Suprapubic skin (tissue), 4 donors: ENCODE data around the gene ZNF613. TPM values are rescaled to one million over a fixed set of nuclear protein-coding genes. Genes with fewer than 3 reads are reported as not detected.
"Not testable (repeated sequence)": the region's sequence is repeated elsewhere in the genome, so short reads cannot be mapped to it uniquely, and the experiment has no call there.

Experiments used
- DNase-seq, 2 donors: peaks; one replicate each; pipeline ENCODE4 v3.0.0-alpha.2; 2019; ENCODE audit warnings: low spot score in 2 of 2
- H3K27ac ChIP-seq: fragments of 200-600 bp; sonication (generic); one replicate; pipeline ENCODE4 v1.5.1; 2019
- H3K27me3 ChIP-seq: fragments of 200-600 bp; sonication (generic); one replicate; pipeline ENCODE4 v1.5.1; 2019
- H3K36me3 ChIP-seq: fragments of 200-600 bp; sonication (generic); one replicate; pipeline ENCODE4 v1.5.1; 2019
- H3K4me1 ChIP-seq: fragments of 200-600 bp; sonication (generic); one replicate; pipeline ENCODE4 v1.5.1; 2019
- H3K4me3 ChIP-seq: fragments of 200-600 bp; sonication (generic); one replicate; pipeline ENCODE4 v1.5.1; 2019; ENCODE audit warnings: mild to moderate bottlenecking
- H3K9me3 ChIP-seq: fragments of 200-600 bp; sonication (generic); one replicate; pipeline ENCODE4 v1.5.1; 2019
- CTCF ChIP-seq, 2 donors: fragments of 200-600 bp in 1 of 2; fragments of 450-650 bp in 1 of 2; sonication (generic) in 1 of 2; IDR thresholded peaks; one replicate each; pipeline ENCODE4 v1.5.1; 2016 to 2019; ENCODE audit warnings: antibody characterized with exemption in 2 of 2, mild to moderate bottlenecking in 1 of 2, moderate library complexity in 1 of 2
- EP300 ChIP-seq: sonication (generic); formaldehyde crosslinking; IDR thresholded peaks from one replicate; pipeline ENCODE4 v1.6.1; 2017; ENCODE audit warnings: antibody characterized with exemption
- POLR2A ChIP-seq, 2 donors: fragments of 450-650 bp; IDR thresholded peaks; one replicate each; pipeline ENCODE4 v1.6.1; 2017; ENCODE audit warnings: antibody characterized with exemption in 2 of 2, mild to moderate bottlenecking in 2 of 2, moderate library complexity in 2 of 2
- POLR2AphosphoS5 ChIP-seq, 3 donors: sonication (generic); formaldehyde crosslinking; IDR thresholded peaks; one replicate each; pipeline ENCODE4 v1.6.1; 2017; ENCODE audit warnings: antibody characterized with exemption in 3 of 3
- WGBS: methylation state at CpG from one replicate; pipeline ENCODE4 v1.1.5; 2018; 5-methylcytosine and 5-hydroxymethylcytosine counted together
- total RNA-seq, 4 donors: library from RNA; depleted of rRNA; stranded (reverse); fragments of >200 nt; gene quantifications; one replicate each; pipeline ENCODE4 v1.1.0, GENCODE V29; 2016

The ZNF613 gene
- total RNA-seq, 4 donors from 2014 or later: 2.2 to 4.4 (median 3.0) TPM

DNA sequence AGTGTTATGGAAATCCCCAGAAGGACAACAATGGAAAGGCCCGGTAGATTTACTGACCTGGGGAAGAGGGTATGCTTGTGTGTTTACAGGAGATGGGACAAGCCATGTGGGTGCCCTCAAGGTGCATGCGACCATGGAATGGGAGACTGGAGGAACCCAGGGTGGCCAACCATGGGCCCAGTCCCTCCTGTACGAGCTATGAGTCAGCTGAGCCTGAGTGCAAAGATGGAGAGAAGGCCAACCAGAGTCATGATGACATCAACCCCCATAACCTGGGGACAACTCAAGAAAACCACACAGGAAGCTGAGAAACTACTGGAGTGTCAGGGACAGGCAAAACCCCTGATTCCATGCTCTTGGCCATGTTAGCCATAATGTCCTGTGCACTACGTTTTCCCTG lies 51.6 kb downstream of the ZNF613 start:
- DNase-seq: no peak
- H3K27me3 ChIP-seq: no peaks in the 10 kb centered on the region
- TF ChIP-seq POLR2AphosphoS5 (IDR thresholded peaks at IDR 0.05): no peak
- no peak for TF ChIP-seq EP300
- no peak for TF ChIP-seq POLR2A (IDR thresholded peaks at IDR 0.05)
- TF ChIP-seq CTCF (IDR thresholded peaks at IDR 0.05): no peak
- H3K36me3 ChIP-seq: peaks cover 53% of the 10 kb centered on the region
- no peak overlapping the region for H3K27ac ChIP-seq
- peaks cover 65% of the 10 kb centered on the region for H3K9me3 ChIP-seq
- no peaks in the 10 kb centered on the region for H3K4me1 ChIP-seq
- H3K4me3 ChIP-seq: no peak overlapping the region
- 88% methylated on average over 4 of the region's 4 CpGs for WGBS

- no peak overlapping the region for H3K4me3 ChIP-seq
Observed at GRCh38 chr19:51980116-51980736, 53.0 kb downstream of the ZNF613 start.

GRCh38 chr19:51980926-51981325 lies 53.7 kb downstream of the ZNF613 start:
- WGBS: 70% methylated on average over 6 of the region's 6 CpGs

More at GRCh38 chr19:51980116-51980736, 53.0 kb downstream of the ZNF613 start:
- Histone ChIP-seq H3K27ac (no peak overlapping the region), H3K27me3 (no peaks in the 10 kb centered on the region), H3K9me3 (peaks cover 62% of the 10 kb centered on the region), H3K36me3 (peaks cover 42% of the 10 kb centered on the region), H3K4me1 (peaks cover 4% of the 10 kb centered on the region)
- TF ChIP-seq POLR2AphosphoS5 (IDR thresholded peaks at IDR 0.05) (no peak), EP300 (no peak), POLR2A (IDR thresholded peaks at IDR 0.05) (no peak), CTCF (IDR thresholded peaks at IDR 0.05) (no peak)
- DNase-seq: no peak
- 93% methylated on average over 6 of the region's 6 CpGs for whole genome bisulfite sequencing

DNA sequence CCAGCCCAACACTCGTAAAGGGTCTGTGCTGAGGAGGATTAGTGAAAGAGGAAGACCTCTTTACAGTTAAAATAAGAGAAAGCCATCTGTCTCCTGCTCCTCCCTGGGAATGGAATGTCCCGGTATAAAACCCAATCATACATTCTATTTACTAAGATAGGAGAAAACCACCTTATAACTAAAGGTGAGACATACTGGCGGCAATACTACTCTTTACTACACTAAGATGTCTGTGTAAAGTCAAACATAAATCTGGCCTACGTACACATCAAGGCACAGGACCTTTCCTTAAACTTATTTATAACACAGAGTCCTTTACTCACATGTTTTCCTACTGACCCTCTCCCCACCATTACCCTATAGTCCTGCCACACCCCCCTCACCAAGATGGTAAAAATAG lies 56.1 kb downstream of the ZNF613 start:
- Histone ChIP-seq H3K4me1 (peaks cover 19% of the 10 kb centered on the region), H3K27me3 (no peaks in the 10 kb centered on the region), H3K4me3 (no peak overlapping the region), H3K27ac (no peak overlapping the region), H3K36me3 (peaks cover 28% of the 10 kb centered on the region), H3K9me3 (peaks cover 41% of the 10 kb centered on the region)
- TF ChIP-seq EP300 (no peak), CTCF (IDR thresholded peaks at IDR 0.05) (no peak), POLR2A (IDR thresholded peaks at IDR 0.05) (no peak), POLR2AphosphoS5 (IDR thresholded peaks at IDR 0.05) (no peak)
- 90% methylated on average over 4 of the region's 4 CpGs for WGBS
- DNase-seq: no peak

More at GRCh38 chr19:51980926-51981325, 53.7 kb downstream of the ZNF613 start:
- H3K4me3 ChIP-seq, H3K27me3 ChIP-seq, H3K27ac ChIP-seq, DNase-seq: not testable (repeated sequence)
- H3K4me1 ChIP-seq: peaks cover 11% of the 10 kb centered on the region
- H3K36me3 ChIP-seq: peaks cover 37% of the 10 kb centered on the region
- H3K9me3 ChIP-seq: peaks cover 58% of the 10 kb centered on the region

GRCh38 chr19:51986309-51987291 lies 59.3 kb downstream of the ZNF613 start, which contains the start of gene ZNF350:
ZNF350 (minus strand) TSS chr19:51986840; CDS start chr19:51974360, 12,480 bp downstream.
- peak within 1 kb of the TSS; percentile 93 for H3K4me3 ChIP-seq
- no peaks in the 10 kb centered on the region for H3K27me3 ChIP-seq
- H3K4me1 ChIP-seq: peaks cover 19% of the 10 kb centered on the region
- H3K36me3 ChIP-seq: peaks cover 4% of the 10 kb centered on the region
- WGBS: 2% methylated on average over 33 of the region's 33 CpGs
- H3K27ac ChIP-seq: peak within 1 kb of the TSS; percentile 86
- H3K9me3 ChIP-seq: peaks cover 32% of the 10 kb centered on the region
- TF ChIP-seq POLR2A (IDR thresholded peaks at IDR 0.05) (peak in 1 of 2 donors; percentile 50), EP300 (no peak), POLR2AphosphoS5 (IDR thresholded peaks at IDR 0.05) (peak in 2 of 3 donors; percentile 87 to 97)
- peak; percentile 93 for DNase-seq

DNA sequence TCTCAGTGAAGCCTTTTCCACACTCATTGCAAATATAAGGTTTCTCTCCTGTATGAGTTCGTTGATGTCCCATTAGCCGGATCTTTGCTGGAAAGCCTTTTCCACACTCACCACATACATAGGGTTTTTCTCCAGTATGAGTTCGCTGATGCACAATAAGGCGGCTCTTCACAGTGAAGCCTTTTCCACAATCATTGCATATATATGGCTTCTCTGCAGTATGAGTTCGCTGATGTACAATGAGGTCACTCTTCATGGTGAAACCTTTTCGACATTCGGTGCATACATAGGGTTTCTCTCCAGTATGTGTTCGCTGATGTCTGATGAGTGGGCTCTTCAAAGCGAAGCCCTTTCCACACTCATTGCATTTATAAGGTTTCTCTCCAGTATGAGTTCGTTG lies 66.2 kb downstream of the ZNF613 start:
- Histone ChIP-seq H3K36me3 (peaks cover 57% of the 10 kb centered on the region), H3K9me3 (peaks cover 61% of the 10 kb centered on the region), H3K4me3 (no peak overlapping the region)

More for the DNA sequence above, 66.2 kb downstream of the ZNF613 start:
- no peak overlapping the region for H3K27ac ChIP-seq
- no peaks in the 10 kb centered on the region for H3K27me3 ChIP-seq
- WGBS: 97% methylated on average over 10 of the region's 10 CpGs
- TF ChIP-seq POLR2AphosphoS5 (IDR thresholded peaks at IDR 0.05): no peak
- no peak for TF ChIP-seq POLR2A (IDR thresholded peaks at IDR 0.05)
- TF ChIP-seq CTCF (IDR thresholded peaks at IDR 0.05): no peak
- no peak for TF ChIP-seq EP300
- DNase-seq: no peak
- no peaks in the 10 kb centered on the region for H3K4me1 ChIP-seq
